ENCODE data around the gene LASP1NB.
"Not testable (repeated sequence)": the region's sequence is repeated elsewhere in the genome, so short reads cannot be mapped to it uniquely, and the experiment has no call there.

Gene LASP1NB

GRCh38 chr17:38918129-38918913 lies 7.1 kb upstream of the LASP1NB start:
- no peak for DNase-seq (ENCODE audit: low read depth in 2 of 2)

DNA sequence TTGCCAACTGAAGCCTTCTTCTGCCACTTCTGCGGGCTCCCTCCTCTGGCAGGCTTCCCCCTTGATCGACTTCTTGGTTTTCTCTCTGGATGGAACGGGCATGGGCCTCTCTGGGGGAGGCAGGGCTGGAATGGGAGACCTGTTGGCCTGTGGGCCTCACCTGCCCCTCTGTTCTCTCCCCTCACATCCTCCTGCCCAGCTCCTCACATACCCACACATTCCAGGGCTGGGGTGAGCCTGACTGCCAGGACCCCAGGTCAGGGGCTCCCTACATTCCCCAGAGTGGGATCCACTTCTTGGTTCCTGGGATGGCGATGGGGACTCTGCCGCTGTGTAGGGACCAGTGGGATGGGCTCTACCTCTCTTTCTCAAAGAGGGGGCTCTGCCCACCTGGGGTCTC lies 6.5 kb upstream of the LASP1NB start:
- DNase-seq (ENCODE audit: low read depth in 2 of 2): no peak

GRCh38 chr17:38919316-38920078 lies 5.9 kb upstream of the LASP1NB start:
- DNase-seq (ENCODE audit: low read depth in 2 of 2): no peak

- no peak for DNase-seq (ENCODE audit: low read depth in 2 of 2)
These were observed 4.8 kb upstream of the LASP1NB start for GRCh38 chr17:38920374-38921291.

DNA sequence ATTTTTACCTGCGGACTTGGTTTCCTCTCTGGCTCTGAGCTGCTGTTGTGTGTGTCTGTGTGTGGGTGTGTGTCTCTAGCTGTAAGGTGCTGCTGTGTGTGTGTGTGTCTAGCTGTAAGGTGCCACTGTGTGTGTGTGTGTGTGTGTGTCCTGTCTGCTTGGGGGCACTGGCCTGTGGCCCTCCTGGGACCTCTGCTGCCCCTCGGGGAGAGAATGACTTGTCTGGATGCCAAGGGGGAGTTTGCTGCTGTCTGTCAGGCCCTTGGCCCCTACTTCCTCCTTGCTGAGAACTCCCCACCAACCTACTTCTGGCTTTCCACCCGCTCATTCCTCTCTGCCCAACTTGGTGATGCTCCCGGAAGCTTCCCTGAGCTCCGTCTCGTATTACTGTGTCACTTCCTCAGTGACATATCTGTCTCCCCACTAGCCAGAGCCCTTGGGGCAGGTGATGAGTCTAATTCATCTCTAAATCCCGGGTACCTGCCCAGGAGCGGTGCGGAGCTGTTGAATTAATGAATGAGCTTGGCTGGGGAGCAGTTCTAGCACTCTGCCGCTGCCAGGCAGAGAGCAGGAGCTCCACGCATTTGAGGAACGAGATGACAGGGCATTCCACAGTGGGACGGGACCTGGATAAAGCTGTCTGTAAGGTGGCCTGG lies 3.5 kb upstream of the LASP1NB start:
- DNase-seq (ENCODE audit: low read depth in 2 of 2): no peak

GRCh38 chr17:38922538-38923297 lies 2.7 kb upstream of the LASP1NB start:
- DNase-seq (ENCODE audit: low read depth in 2 of 2): no peak

GRCh38 chr17:38926293-38927070 lies 1.1 kb downstream of the LASP1NB start:
- DNase-seq (ENCODE audit: low read depth in 2 of 2): no peak

DNA sequence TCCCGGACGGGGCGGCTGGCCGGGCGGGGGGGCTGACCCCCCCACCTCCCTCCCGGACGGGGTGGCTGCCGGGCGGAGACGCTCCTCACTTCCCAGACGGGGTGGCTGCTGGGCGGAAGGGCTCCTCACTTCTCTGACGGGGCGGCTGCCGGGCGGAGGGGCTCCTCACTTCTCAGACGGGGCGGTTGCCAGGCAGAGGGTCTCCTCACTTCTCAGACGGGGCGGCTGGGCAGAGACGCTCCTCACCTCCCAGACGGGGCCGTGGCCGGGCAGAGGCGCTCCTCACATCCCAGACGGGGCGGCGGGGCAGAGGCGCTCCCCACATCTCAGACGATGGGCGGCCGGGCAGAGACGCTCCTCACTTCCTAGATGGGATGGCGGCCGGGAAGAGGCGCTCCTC lies 5.4 kb downstream of the LASP1NB start:
- DNase-seq (ENCODE audit: low read depth in 2 of 2): not testable (repeated sequence)

- not testable (repeated sequence) for DNase-seq (ENCODE audit: low read depth in 2 of 2)
These were observed 8.5 kb downstream of the LASP1NB start for GRCh38 chr17:38933962-38934361.

- DNase-seq (ENCODE audit: low read depth in 2 of 2): no peak
These were observed 14.6 kb downstream of the LASP1NB start for GRCh38 chr17:38939987-38940386.

- no peak for DNase-seq (ENCODE audit: low read depth in 2 of 2)
These were observed 15.0 kb downstream of the LASP1NB start for GRCh38 chr17:38940404-38940803.

DNA sequence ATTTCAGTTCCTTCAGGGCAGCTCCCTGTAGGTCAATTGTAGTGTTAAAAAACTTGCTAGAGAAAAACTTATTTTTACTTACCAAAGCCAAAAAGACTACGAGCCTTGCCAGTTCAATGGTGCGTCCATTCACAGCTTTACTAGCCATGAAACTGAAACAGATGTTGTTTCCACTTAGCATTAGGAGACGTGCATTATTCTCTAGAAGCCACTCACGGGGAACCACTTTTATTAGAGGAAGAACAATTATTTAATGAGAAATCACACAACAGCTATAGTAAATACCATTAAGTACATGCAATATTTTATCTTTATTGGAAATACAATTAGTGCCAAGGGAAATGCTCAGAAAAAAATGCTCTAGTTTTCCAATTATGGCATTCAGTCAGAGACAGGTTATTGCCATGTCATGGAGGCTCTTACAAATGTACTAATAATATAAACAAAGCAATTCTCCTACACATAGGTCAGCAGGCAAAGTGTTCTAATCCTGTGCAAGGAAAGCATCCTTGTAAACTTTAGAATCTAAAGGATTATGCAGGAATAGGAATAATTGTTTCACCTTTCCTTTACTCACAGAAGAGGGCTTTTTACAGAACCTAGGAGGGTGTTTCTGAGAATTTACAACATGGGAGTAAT lies 17.4 kb downstream of the LASP1NB start:
- DNase-seq (ENCODE audit: low read depth in 2 of 2): no peak

- no peak for DNase-seq (ENCODE audit: low read depth in 2 of 2)
These were observed 18.2 kb downstream of the LASP1NB start for GRCh38 chr17:38943607-38944006.

DNA sequence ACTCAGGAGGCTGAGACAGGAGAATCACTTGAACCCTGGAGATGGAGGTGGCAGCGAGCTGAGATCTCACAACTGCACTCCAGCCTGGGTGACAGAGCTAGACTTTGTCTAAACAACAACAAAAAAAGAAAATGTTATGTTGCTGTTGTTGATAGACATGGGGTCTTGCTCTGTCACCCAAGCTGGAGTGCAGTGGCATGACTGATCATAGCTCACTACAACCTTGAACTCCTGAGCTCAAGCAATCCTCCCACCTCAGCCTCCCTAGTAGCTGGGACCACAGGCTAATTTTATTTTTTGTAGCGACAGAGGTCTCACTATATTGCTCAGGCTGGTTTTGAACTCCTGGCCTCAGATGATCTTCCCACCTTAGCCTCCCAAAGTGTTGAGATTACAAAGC lies 21.8 kb downstream of the LASP1NB start:
- no peak for DNase-seq (ENCODE audit: low read depth in 2 of 2)

GRCh38 chr17:38953800-38954199 lies 28.4 kb downstream of the LASP1NB start:
- not testable (repeated sequence) for DNase-seq (ENCODE audit: low read depth in 2 of 2)

GRCh38 chr17:38958326-38958725 lies 32.9 kb downstream of the LASP1NB start:
- no peak for DNase-seq (ENCODE audit: low read depth in 2 of 2)

DNA sequence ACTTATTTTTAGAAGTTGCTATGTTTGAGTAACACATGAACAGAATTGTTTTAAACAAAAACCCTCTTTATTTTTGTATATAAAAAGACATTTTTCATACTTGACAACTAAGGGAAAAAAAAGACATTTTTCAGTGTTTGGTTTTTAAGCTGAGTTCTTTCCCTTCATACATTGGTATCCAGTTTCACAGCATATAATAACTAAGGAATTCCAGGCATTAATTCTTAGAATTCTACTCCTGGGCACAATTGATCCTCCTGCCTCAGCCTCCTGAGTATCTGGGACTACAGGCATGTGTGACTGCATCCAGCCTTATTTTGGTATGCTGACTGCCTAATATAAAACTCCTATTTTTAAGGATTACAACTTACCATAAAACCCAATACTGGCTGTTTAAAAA lies 33.3 kb downstream of the LASP1NB start:
- no peak for DNase-seq (ENCODE audit: low read depth in 2 of 2)

DNA sequence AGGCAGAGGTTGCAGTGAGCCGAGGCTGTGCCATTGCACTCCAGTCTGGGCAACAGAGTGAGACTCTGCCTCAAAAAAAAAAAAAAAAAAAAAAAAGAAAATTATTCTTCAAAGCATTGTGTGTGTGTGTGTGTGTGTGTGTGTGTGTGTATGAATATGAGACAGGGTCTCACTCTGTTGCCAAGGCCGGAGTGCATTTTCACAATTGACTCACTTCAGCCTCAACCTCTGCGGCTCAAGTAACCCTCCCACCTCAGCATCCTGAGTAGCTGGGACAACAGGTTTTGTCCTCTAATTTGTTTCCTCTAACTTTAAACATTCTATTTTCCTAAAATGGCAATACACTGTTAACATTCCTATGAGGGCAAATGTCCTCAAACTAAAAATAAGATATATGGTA lies 34.1 kb downstream of the LASP1NB start:
- no peak for DNase-seq (ENCODE audit: low read depth in 2 of 2)

GRCh38 chr17:38960402-38960801 lies 35.0 kb downstream of the LASP1NB start:
- DNase-seq (ENCODE audit: low read depth in 2 of 2): no peak

- DNase-seq (ENCODE audit: low read depth in 2 of 2): no peak
These were observed 36.0 kb downstream of the LASP1NB start for GRCh38 chr17:38961413-38961812.
